Inferior parietal cortex (tissue), 1 donor: ENCODE results near the gene LY6G6D.

Experiments
- DNase-seq: peaks from one replicate; pipeline ENCODE4 v3.0.0-alpha.2; 2016; ENCODE audit errors: extremely low spot score

Gene LY6G6D

GRCh38 chr6:31764198-31764597 lies 49.0 kb downstream of the LY6G6D start:
- no peak for DNase-seq

- DNase-seq = no peak
Observed at GRCh38 chr6:31765559-31765909, 50.4 kb downstream of the LY6G6D start.

GRCh38 chr6:31765910-31766794 lies 51.0 kb downstream of the LY6G6D start:
- no peak for DNase-seq

- no peak for DNase-seq
Observed at GRCh38 chr6:31767096-31767645, 52.0 kb downstream of the LY6G6D start.
